K562 (cell line): ENCODE results near the gene CRY2. TPM values are rescaled to one million over a fixed set of nuclear protein-coding genes. Genes with fewer than 3 reads are reported as not detected.

ENCODE experiments used
- ATAC-seq: fragments of 200-7000 bp; cut with Tn5 transposase; 3 replicates; pipeline ENCODE4 v1.9.1; 2020; ENCODE audit warnings: moderate library complexity
- BruUV-seq: library from RNA; stranded (reverse); fragments of 400-500 nt; replicated peaks from 2 replicates; lab custom pipeline; 2021; lab: Mats Ljungman, UMichigan
- CTCF ChIA-PET: fragments of 300-600 bp; formaldehyde crosslinking; extraction: SDS; loops from one replicate; lab custom pipeline; 2021; ENCODE audit warnings: low intra/inter-chr PET ratio; lab: Yijun Ruan, JAX
- POLR2A ChIA-PET: fragments of 300-600, 350-650 bp; sonication (Branson Sonifier 250); formaldehyde crosslinking; extraction: SDS; loops from one replicate; lab custom pipeline; 2021; ENCODE audit warnings: antibody characterized with exemption, inconsistent platforms; lab: Yijun Ruan, JAX
- DNase-seq, 4 experiments: peaks; one replicate each; pipeline versions ENCODE4 v3.0.0 to v3.0.0-alpha.2; 2011 to 2018; ENCODE audit warnings: low spot score in 3 of 4, mixed read lengths in 3 of 4; ENCODE audit errors: extremely low read depth in 1 of 4
- FAIRE-seq: peaks from 2 replicates; lab custom pipeline; 2011; peaks lifted over from hg19 to GRCh38; lab: Jason Lieb, UNC
- H2AFZ ChIP-seq: 2 replicates; pipeline ENCODE4 v1.6.0; 2011; ENCODE audit warnings: low read depth, low read length, control low read depth, inconsistent platforms
- H3K27ac ChIP-seq: fragments of 200-600 bp; 3 replicates; pipeline ENCODE4 v1.8.0; 2011; ENCODE audit warnings: low read depth, mild to moderate bottlenecking, control low read depth, inconsistent platforms, low read length, moderate library complexity, mixed read lengths; ENCODE audit errors: extremely low read depth
- H3K27me3 ChIP-seq, 2 experiments: fragments of 300-600 bp in 1 of 2; 2 replicates in 1 of 2; 3 replicates in 1 of 2; pipeline versions ENCODE4 v1.6.0 to v1.8.0; 2011; ENCODE audit warnings: inconsistent platforms in 2 of 2, low read length in 2 of 2, mild to moderate bottlenecking in 1 of 2, mixed read lengths in 1 of 2, moderate library complexity in 1 of 2; ENCODE audit not compliant: control insufficient read depth in 2 of 2, insufficient read depth in 2 of 2
- H3K36me3 ChIP-seq: fragments of 300-600 bp; 3 replicates; pipeline ENCODE4 v1.8.0; 2011; ENCODE audit warnings: mild to moderate bottlenecking, low read length, inconsistent platforms; ENCODE audit not compliant: control insufficient read depth, insufficient read depth
- H3K4me1 ChIP-seq, 2 experiments: fragments of 200-600 bp in 1 of 2; replicated peaks in 1 of 2; 2 replicates in 1 of 2; 3 replicates in 1 of 2; pipeline versions ENCODE4 v1.5.1 to v1.8.0; 2011; ENCODE audit warnings: inconsistent platforms in 2 of 2, low read length in 2 of 2, mild to moderate bottlenecking in 1 of 2, mixed read lengths in 1 of 2, moderate library complexity in 1 of 2; ENCODE audit not compliant: control insufficient read depth in 2 of 2, insufficient read depth in 2 of 2
- H3K4me2 ChIP-seq: 2 replicates; pipeline ENCODE4 v1.6.1; 2011; ENCODE audit warnings: low read length, control low read depth, inconsistent platforms, mixed read lengths; ENCODE audit not compliant: insufficient read depth
- H3K4me3 ChIP-seq: fragments of 200-600 bp; sonication (generic), shearing (Covaris generic); 2 replicates; pipeline ENCODE4 v1.5.1; 2016; ENCODE audit warnings: control low read depth, inconsistent platforms
- H3K79me2 ChIP-seq: fragments of 200-600 bp; 3 replicates; pipeline ENCODE4 v1.8.0; 2011; ENCODE audit warnings: low read length, inconsistent platforms; ENCODE audit not compliant: control insufficient read depth, insufficient read depth
- H3K9ac ChIP-seq, 2 experiments: 2 replicates each; pipeline versions ENCODE4 v1.6.0 to v1.6.1; 2011; ENCODE audit warnings: low read depth in 2 of 2, low read length in 2 of 2, control low read depth in 1 of 2, inconsistent platforms in 1 of 2, mild to moderate bottlenecking in 1 of 2, mixed read lengths in 1 of 2; ENCODE audit not compliant: insufficient read depth in 1 of 2
- H3K9me1 ChIP-seq: one replicate; pipeline ENCODE4 v1.6.0; 2011; ENCODE audit warnings: inconsistent platforms, mild to moderate bottlenecking, low read length, moderate library complexity; ENCODE audit not compliant: control insufficient read depth, insufficient read depth
- H3K9me3 ChIP-seq: replicated peaks from 2 replicates; pipeline ENCODE4 v1.5.1; 2011; ENCODE audit warnings: low read depth, low read length, inconsistent platforms; ENCODE audit not compliant: control insufficient read depth, insufficient read depth
- H4K20me1 ChIP-seq: replicated peaks from 2 replicates; pipeline ENCODE4 v1.6.1; 2011; ENCODE audit warnings: low read length, inconsistent platforms, mixed read lengths; ENCODE audit not compliant: control insufficient read depth, insufficient read depth
- HDGF ChIP-seq: fragments of 450-650 bp; IDR thresholded peaks from 2 replicates; pipeline ENCODE4 v1.6.1; 2016
- RBM25 ChIP-seq: fragments of 200-400 bp; formaldehyde crosslinking; IDR thresholded peaks from 2 replicates; pipeline ENCODE4 v1.6.1; 2018; ENCODE audit warnings: low read length, low read depth, moderate library complexity; ENCODE audit not compliant: severe bottlenecking
- SMAD3 ChIP-seq: fragments of 450-650 bp; formaldehyde crosslinking; conservative IDR thresholded peaks from 2 replicates; pipeline ENCODE4 v1.4.0; 2020; ENCODE audit warnings: mild to moderate bottlenecking
- TAF1 ChIP-seq: IDR thresholded peaks from 2 replicates; pipeline ENCODE4 v1.6.1; 2011; ENCODE audit warnings: mild to moderate bottlenecking, low read length, moderate library complexity; ENCODE audit not compliant: insufficient read depth, control insufficient read depth, severe bottlenecking; ENCODE audit errors: extremely low read depth
- TBP ChIP-seq: optimal IDR thresholded peaks from 2 replicates; pipeline ENCODE3; 2011; ENCODE audit warnings: low read depth, low read length, improper control_type of control experiment
- TFE3 ChIP-seq: fragments of 450-650 bp; formaldehyde crosslinking; IDR thresholded peaks from 2 replicates; pipeline ENCODE4 v1.4.0; 2020; ENCODE audit warnings: mild to moderate bottlenecking, mixed read lengths
- VEZF1 ChIP-seq: fragments of 200-800 bp; sonication (Bioruptor generic); IDR thresholded peaks from 2 replicates; pipeline ENCODE4 v1.6.1; 2017; ENCODE audit warnings: missing genetic modification characterization, missing compliant biosample characterization
- ZNF175 ChIP-seq: fragments of 200-800 bp; sonication (Bioruptor generic); IDR thresholded peaks from 2 replicates; pipeline ENCODE4 v1.6.1; 2016; ENCODE audit warnings: low read depth, mild to moderate bottlenecking, missing genetic modification characterization, missing compliant biosample characterization
- ZNF644 ChIP-seq: fragments of 200-800 bp; sonication (Bioruptor generic); IDR thresholded peaks from 2 replicates; pipeline ENCODE4 v1.6.1; 2016; ENCODE audit warnings: low read depth, missing genetic modification characterization, missing compliant biosample characterization
- ZNF830 ChIP-seq: fragments of 250-450 bp; sonication (Bioruptor Pico); IDR thresholded peaks from 2 replicates; pipeline ENCODE4 v1.5.0; 2021; ENCODE audit warnings: mild to moderate bottlenecking
- WGBS: fragments of 100-300 bp; shearing (Covaris generic); methylation state at CpG from one replicate; pipeline ENCODE4 v1.1.6; 2016; ENCODE audit warnings: low coverage, mixed read lengths; ENCODE audit not compliant: insufficient coverage; ENCODE audit errors: missing lambda C conversion rate; 5-methylcytosine and 5-hydroxymethylcytosine counted together
- in situ Hi-C: fragments of 300-500 bp; cut with MboI; formaldehyde crosslinking; loops from 4 replicates; pipeline ENCODE4 v1.15.0; 2018; ENCODE audit warnings: inconsistent platforms, mixed read lengths
- intact Hi-C: fragments of 100-400 bp; cut with micrococcal nuclease; formaldehyde crosslinking; loops from 2 replicates; pipeline ENCODE4 v1.14.2; 2022
- polyA plus RNA-seq, 8 experiments: library from polyadenylated mRNA; depleted of rRNA in 4 of 8; stranded (reverse) in 5 of 8; unstranded in 3 of 8; fragments of >200 nt; fragmentation: Nextera tagmentation in 2 of 8; fragmentation: Illumina TruSeq in 1 of 8; extraction: Ambion mirVana in 2 of 8; extraction: Trizol in 1 of 8; gene quantifications; 2 replicates each; pipeline versions ENCODE4 v1.2.1 to v1.2.3, GENCODE V29; 2011 to 2014; ENCODE audit warnings: inconsistent platforms in 1 of 8, missing spikeins in 1 of 8
- total RNA-seq, 7 experiments: library from RNA; depleted of rRNA in 6 of 7; stranded (reverse); fragments of >200 nt in 6 of 7; fragmentation: Illumina TruSeq in 2 of 7; extraction: Trizol in 2 of 7; gene quantifications; 2 replicates each; pipeline versions ENCODE4 v1.2.1 to v1.2.3, GENCODE V29; 2011 to 2021; ENCODE audit warnings: low replicate concordance in 1 of 7
- TF ChIP-seq, protein P1 (sequence below): sonication (generic); formaldehyde crosslinking; IDR thresholded peaks from 2 replicates; pipeline ENCODE4 v1.8.1; 2023; ENCODE audit warnings: mild to moderate bottlenecking, missing genetic modification reagents

CRY2 gene
- total and polyA plus RNA-seq, 9 of the 15 experiments (the other 6 are each of a cell fraction or from before 2014, with no cell fraction given), result 2.3 to 23.9 (median 14.8) TPM

DNA sequence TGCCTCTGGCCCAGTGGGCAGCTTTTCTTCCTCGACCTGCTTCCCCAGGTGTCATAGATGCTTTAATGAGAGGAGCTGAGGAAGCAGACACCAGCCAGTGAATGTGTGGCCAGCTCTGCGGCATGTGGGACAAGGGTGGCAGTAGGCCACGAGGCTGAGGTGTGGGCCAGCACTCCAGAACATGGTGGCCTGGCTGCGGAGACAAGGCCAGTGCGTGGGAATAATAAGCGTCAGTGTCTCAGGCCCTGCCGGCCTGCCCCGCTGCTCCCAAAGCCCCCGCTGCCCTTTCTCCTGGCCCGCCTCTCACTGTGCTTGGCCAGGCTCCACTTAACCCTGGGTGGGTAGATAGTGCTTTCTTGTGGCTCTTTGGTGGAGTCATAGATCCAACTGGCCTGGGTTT is 40.3 kb downstream of the CRY2 start:
- TF ChIP-seq RBM25 (no peak), TBP (no peak), HDGF (no peak), ZNF644 (tag) (no peak), ZNF830 (no peak), ZNF175 (CRISPR knock-in tag) (no peak), SMAD3 (CRISPR knock-in tag) (no peak), TAF1 (no peak), VEZF1 (CRISPR knock-in tag) (no peak), TFE3 (no peak)
- TF ChIP-seq, protein P1, sequence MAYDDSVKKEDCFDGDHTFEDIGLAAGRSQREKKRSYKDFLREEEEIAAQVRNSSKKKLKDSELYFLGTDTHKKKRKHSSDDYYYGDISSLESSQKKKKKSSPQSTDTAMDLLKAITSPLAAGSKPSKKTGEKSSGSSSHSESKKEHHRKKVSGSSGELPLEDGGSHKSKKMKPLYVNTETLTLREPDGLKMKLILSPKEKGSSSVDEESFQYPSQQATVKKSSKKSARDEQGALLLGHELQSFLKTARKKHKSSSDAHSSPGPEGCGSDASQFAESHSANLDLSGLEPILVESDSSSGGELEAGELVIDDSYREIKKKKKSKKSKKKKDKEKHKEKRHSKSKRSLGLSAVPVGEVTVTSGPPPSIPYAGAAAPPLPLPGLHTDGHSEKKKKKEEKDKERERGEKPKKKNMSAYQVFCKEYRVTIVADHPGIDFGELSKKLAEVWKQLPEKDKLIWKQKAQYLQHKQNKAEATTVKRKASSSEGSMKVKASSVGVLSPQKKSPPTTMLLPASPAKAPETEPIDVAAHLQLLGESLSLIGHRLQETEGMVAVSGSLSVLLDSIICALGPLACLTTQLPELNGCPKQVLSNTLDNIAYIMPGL (CRISPR knock-in tag), result no peak
- H3K27me3 ChIP-seq, result no peaks in the 10 kb centered on the region; a peak in 1 of 5 replicates
- CTCF ChIA-PET, result no interaction called here
- no peak overlapping the region for H3K4me3 ChIP-seq
- ATAC-seq (no peak), DNase-seq (no peak), FAIRE-seq (no peak)
- no peaks in the 10 kb centered on the region for H3K79me2 ChIP-seq
- no peak overlapping the region for H3K4me2 ChIP-seq
- H3K9me1 ChIP-seq, result no peaks in the 10 kb centered on the region
- no peaks in the 10 kb centered on the region for H3K9me3 ChIP-seq
- no peak overlapping the region for H2AFZ ChIP-seq
- H3K36me3 ChIP-seq, result no peaks in the 10 kb centered on the region
- 61% methylated on average over 9 of the region's 10 CpGs for WGBS
- no peak overlapping the region for H3K9ac ChIP-seq
- in situ Hi-C loops, result no loop called here
- BruUV-seq, result no TSS peak
- intact Hi-C loops, result no loop called here
- POLR2A ChIA-PET, result no interaction called here
- H4K20me1 ChIP-seq, result peaks cover 29% of the 10 kb centered on the region
- H3K4me1 ChIP-seq, result peaks cover 0 to 18% of the 10 kb centered on the region in 2 experiments; a peak in 3 of 5 replicates
- no peak overlapping the region for H3K27ac ChIP-seq
